Neural progenitor cell (in vitro differentiated cells): ENCODE measurements around the gene SYNRG. TPM values are rescaled to one million over a fixed set of nuclear protein-coding genes. Genes with fewer than 3 reads are reported as not detected.

Source experiments
- DNase-seq: peaks from one replicate; pipeline ENCODE4 v3.0.0-alpha.2; 2016; ENCODE audit warnings: low spot score
- H2AFZ ChIP-seq: fragments of 200-600 bp; sonication (generic); replicated peaks from 2 replicates; pipeline ENCODE4 v1.6.1; 2016; ENCODE audit warnings: antibody characterized with exemption
- H3F3A ChIP-seq: fragments of 200-600 bp; sonication (generic); 2 replicates; pipeline ENCODE4 v1.6.1; 2016; ENCODE audit warnings: antibody characterized with exemption, low read depth
- H3K27ac ChIP-seq: fragments of 200-600 bp; sonication (generic); 2 replicates; pipeline ENCODE4 v1.5.1; 2016; ENCODE audit warnings: mild to moderate bottlenecking
- H3K27me3 ChIP-seq: fragments of 200-600 bp; sonication (generic); 2 replicates; pipeline ENCODE4 v1.6.1; 2016; ENCODE audit warnings: mild to moderate bottlenecking, moderate library complexity
- H3K36me3 ChIP-seq: fragments of 200-600 bp; sonication (generic); 2 replicates; pipeline ENCODE4 v1.5.1; 2016
- H3K4me1 ChIP-seq: fragments of 200-600 bp; sonication (generic); 2 replicates; pipeline ENCODE4 v1.6.1; 2016; ENCODE audit warnings: mixed run types
- H3K4me2 ChIP-seq: fragments of 200-600 bp; sonication (generic); 2 replicates; pipeline ENCODE4 v1.6.1; 2016
- H3K4me3 ChIP-seq: fragments of 200-600 bp; sonication (generic); 2 replicates; pipeline ENCODE4 v1.5.1; 2016
- H3K79me2 ChIP-seq: fragments of 200-600 bp; sonication (generic); 2 replicates; pipeline ENCODE4 v1.6.1; 2016; ENCODE audit warnings: low read depth
- H3K9ac ChIP-seq: fragments of 200-600 bp; sonication (generic); 2 replicates; pipeline ENCODE4 v1.6.1; 2016
- H3K9me3 ChIP-seq: fragments of 200-600 bp; sonication (generic); 2 replicates; pipeline ENCODE4 v1.5.1; 2016; ENCODE audit warnings: low read depth
- H4K20me1 ChIP-seq: fragments of 200-600 bp; sonication (generic); 2 replicates; pipeline ENCODE4 v1.6.1; 2016; ENCODE audit warnings: low read depth
- H3K27ac Mint-ChIP-seq: 3 replicates; pipeline ENCODE4 v1.8.0; 2021; ENCODE audit warnings: mixed read lengths
- H3K27me3 Mint-ChIP-seq: 2 replicates; pipeline ENCODE4 v1.8.0; 2022; ENCODE audit warnings: low read depth, mild to moderate bottlenecking, inconsistent platforms, moderate library complexity, mixed read lengths; ENCODE audit not compliant: insufficient read depth
- H3K36me3 Mint-ChIP-seq: 3 replicates; pipeline ENCODE4 v1.8.0; 2021; ENCODE audit warnings: mixed read lengths
- H3K4me1 Mint-ChIP-seq: 3 replicates; pipeline ENCODE4 v1.8.0; 2021; ENCODE audit warnings: mixed read lengths
- H3K4me3 Mint-ChIP-seq: 3 replicates; pipeline ENCODE4 v1.8.0; 2021; ENCODE audit warnings: mild to moderate bottlenecking, moderate library complexity, mixed read lengths
- H3K9me3 Mint-ChIP-seq: 3 replicates; pipeline ENCODE4 v1.8.0; 2020; ENCODE audit warnings: mixed read lengths
- EZH2 ChIP-seq: fragments of 200-600 bp; sonication (generic); IDR thresholded peaks from 2 replicates; pipeline ENCODE4 v1.6.1; 2017; ENCODE audit warnings: antibody characterized with exemption, mild to moderate bottlenecking, moderate library complexity
- EZH2phosphoT487 ChIP-seq: fragments of 200-600 bp; sonication (generic); IDR thresholded peaks from 2 replicates; pipeline ENCODE4 v1.6.1; 2017; ENCODE audit warnings: antibody characterized with exemption
- total RNA-seq: library from RNA; depleted of rRNA; stranded (reverse); fragments of >200 nt; gene quantifications from 2 replicates; pipeline ENCODE4 v1.2.3, GENCODE V29; 2015; ENCODE audit warnings: low replicate concordance
- TF ChIP-seq, protein P1 (sequence below): fragments of 200-600 bp; sonication (generic); IDR thresholded peaks from 2 replicates; pipeline ENCODE4 v1.5.1; 2017; ENCODE audit warnings: antibody characterized with exemption, mild to moderate bottlenecking

Gene SYNRG
- total RNA-seq, 1 donor from 2014 or later = 22.4 TPM

DNA sequence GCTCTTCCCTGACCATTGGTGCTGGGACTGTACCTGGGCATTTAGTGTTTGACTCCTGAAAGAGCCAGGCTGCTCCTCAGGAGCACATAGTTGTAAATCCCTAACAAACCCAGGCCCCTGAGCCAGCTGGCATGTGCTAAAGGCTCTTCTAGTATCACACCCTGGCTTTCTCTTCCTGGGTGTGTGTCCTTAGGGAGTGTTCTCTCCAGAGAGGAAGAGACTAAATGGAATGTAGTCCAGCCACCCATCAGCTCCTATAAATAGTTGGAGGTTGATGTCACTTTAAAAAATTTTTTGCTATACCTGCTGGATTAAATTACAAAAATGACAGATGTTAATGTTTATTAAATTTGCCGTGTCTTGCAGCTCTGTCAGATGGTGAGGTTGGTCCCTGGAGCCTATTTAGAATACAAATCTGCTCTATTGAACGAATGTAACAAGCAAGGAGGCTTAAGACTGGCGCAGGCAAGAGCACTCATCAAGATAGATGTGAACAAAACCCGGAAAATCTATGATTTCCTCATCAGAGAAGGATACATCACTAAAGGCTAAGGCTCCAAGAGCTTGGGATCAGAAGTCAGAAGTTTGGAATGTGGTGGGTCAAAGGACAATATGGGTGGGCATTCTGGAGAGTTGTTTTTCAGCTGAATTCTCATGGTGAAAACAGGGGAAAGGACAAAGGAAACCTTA is 132.6 kb downstream of the SYNRG start:
- Histone ChIP-seq H3K9me3 (no peaks in the 10 kb centered on the region), H3K4me1 (no peaks in the 10 kb centered on the region), H3K9ac (no peak overlapping the region), H3F3A (peaks cover 10% of the 10 kb centered on the region), H2AFZ (no peak overlapping the region), H3K27ac (no peak overlapping the region), H3K36me3 (peaks cover 5% of the 10 kb centered on the region), H3K4me2 (no peak overlapping the region), H3K27me3 (no peaks in the 10 kb centered on the region), H3K4me3 (no peak overlapping the region), H3K79me2 (no peaks in the 10 kb centered on the region), H4K20me1 (no peaks in the 10 kb centered on the region)
- peaks cover 2% of the 10 kb centered on the region for H3K27me3 Mint-ChIP-seq
- H3K4me3 Mint-ChIP-seq = no peak overlapping the region
- H3K27ac Mint-ChIP-seq = no peak overlapping the region
- H3K9me3 Mint-ChIP-seq = no peaks in the 10 kb centered on the region
- H3K36me3 Mint-ChIP-seq = peaks cover 32% of the 10 kb centered on the region
- H3K4me1 Mint-ChIP-seq = peaks cover 2% of the 10 kb centered on the region
- no peak for DNase-seq
- TF ChIP-seq, protein P1, sequence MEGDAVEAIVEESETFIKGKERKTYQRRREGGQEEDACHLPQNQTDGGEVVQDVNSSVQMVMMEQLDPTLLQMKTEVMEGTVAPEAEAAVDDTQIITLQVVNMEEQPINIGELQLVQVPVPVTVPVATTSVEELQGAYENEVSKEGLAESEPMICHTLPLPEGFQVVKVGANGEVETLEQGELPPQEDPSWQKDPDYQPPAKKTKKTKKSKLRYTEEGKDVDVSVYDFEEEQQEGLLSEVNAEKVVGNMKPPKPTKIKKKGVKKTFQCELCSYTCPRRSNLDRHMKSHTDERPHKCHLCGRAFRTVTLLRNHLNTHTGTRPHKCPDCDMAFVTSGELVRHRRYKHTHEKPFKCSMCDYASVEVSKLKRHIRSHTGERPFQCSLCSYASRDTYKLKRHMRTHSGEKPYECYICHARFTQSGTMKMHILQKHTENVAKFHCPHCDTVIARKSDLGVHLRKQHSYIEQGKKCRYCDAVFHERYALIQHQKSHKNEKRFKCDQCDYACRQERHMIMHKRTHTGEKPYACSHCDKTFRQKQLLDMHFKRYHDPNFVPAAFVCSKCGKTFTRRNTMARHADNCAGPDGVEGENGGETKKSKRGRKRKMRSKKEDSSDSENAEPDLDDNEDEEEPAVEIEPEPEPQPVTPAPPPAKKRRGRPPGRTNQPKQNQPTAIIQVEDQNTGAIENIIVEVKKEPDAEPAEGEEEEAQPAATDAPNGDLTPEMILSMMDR = no peak
- TF ChIP-seq EZH2 = no peak
- no peak for TF ChIP-seq EZH2phosphoT487

DNA sequence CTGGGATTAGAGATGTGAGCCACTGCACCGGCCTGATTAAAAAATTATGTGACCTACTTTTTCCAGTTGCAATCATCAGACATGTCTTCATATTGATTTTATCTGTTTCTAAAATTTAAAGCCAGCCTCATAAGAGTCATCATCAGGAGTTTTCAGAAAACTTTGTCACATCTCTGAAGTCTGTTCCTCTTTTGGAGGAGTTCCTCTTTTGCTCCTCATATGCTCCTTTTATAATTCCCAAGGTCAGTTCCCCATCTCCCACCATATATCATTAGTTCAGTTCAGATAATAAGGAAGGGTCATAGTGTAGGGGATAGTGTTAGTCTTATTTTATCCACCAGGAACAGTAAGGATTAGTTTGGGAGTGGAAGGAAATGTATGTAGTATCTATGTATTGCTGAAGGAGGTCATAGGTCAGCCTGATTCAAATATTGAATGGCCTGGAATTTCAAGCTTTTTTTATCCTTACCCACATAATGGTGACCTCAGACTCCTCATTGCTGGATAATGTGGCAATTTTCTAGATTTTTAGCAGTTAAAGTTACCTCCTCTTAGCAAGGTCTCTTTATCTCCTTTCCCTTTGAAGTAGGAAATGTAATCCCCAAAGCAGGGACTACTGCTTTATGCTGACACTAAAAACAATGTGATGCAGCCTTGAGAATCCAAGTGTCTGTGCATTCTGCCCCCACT is 133.3 kb downstream of the SYNRG start:
- DNase-seq = no peak
- Histone ChIP-seq H3K27me3 (no peaks in the 10 kb centered on the region), H3K9ac (no peak overlapping the region), H3K9me3 (no peaks in the 10 kb centered on the region), H3K79me2 (no peaks in the 10 kb centered on the region), H3K36me3 (peaks cover 5% of the 10 kb centered on the region), H3K27ac (no peak overlapping the region), H3F3A (peaks cover 3% of the 10 kb centered on the region), H3K4me1 (no peaks in the 10 kb centered on the region), H4K20me1 (no peaks in the 10 kb centered on the region), H3K4me2 (no peak overlapping the region), H3K4me3 (no peak overlapping the region), H2AFZ (no peak overlapping the region)
- no peak overlapping the region for H3K4me3 Mint-ChIP-seq
- peaks cover 2% of the 10 kb centered on the region for H3K27me3 Mint-ChIP-seq
- no peak overlapping the region for H3K27ac Mint-ChIP-seq
- TF ChIP-seq, protein P1 = no peak
- no peak for TF ChIP-seq EZH2
- H3K9me3 Mint-ChIP-seq = no peaks in the 10 kb centered on the region
- H3K4me1 Mint-ChIP-seq = peaks cover 2% of the 10 kb centered on the region
- H3K36me3 Mint-ChIP-seq = peaks cover 36% of the 10 kb centered on the region

DNA sequence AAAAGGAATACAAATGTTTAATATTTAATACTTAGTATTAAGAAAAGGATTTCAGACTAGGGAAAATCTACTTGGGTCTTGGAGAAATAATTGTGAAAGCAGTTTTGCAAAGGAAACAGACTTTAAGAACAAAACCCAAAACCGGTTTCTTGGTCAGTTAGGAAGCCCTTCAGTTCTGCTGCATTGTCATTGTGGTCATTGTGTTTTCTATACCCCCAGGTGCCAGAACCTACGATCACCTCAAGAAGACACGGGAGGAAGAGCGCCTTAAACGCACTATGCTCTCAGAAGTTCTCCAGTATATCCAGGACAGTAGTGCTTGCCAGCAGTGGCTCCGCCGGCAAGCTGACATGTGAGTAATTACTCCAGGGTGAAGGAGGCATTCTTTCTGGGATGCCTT is 139.0 kb downstream of the SYNRG start:
- Histone ChIP-seq H4K20me1 (no peaks in the 10 kb centered on the region), H3K9ac (no peak overlapping the region), H3K79me2 (no peaks in the 10 kb centered on the region), H3K4me2 (no peak overlapping the region), H3K27ac (no peak overlapping the region), H3K27me3 (no peaks in the 10 kb centered on the region), H2AFZ (no peak overlapping the region), H3K4me1 (no peaks in the 10 kb centered on the region), H3K36me3 (peaks cover 3% of the 10 kb centered on the region), H3K4me3 (no peak overlapping the region), H3K9me3 (no peaks in the 10 kb centered on the region), H3F3A (peaks cover 3% of the 10 kb centered on the region)
- Mint-ChIP-seq H3K27me3 (no peaks in the 10 kb centered on the region), H3K36me3 (peaks cover 31% of the 10 kb centered on the region), H3K9me3 (no peaks in the 10 kb centered on the region), H3K4me3 (no peak overlapping the region), H3K4me1 (no peaks in the 10 kb centered on the region), H3K27ac (no peak overlapping the region)
- TF ChIP-seq EZH2 (no peak), EZH2phosphoT487 (no peak)
- TF ChIP-seq, protein P1 = no peak
- no peak for DNase-seq
